ENCODE measurements around the gene UBASH3A.

DNA sequence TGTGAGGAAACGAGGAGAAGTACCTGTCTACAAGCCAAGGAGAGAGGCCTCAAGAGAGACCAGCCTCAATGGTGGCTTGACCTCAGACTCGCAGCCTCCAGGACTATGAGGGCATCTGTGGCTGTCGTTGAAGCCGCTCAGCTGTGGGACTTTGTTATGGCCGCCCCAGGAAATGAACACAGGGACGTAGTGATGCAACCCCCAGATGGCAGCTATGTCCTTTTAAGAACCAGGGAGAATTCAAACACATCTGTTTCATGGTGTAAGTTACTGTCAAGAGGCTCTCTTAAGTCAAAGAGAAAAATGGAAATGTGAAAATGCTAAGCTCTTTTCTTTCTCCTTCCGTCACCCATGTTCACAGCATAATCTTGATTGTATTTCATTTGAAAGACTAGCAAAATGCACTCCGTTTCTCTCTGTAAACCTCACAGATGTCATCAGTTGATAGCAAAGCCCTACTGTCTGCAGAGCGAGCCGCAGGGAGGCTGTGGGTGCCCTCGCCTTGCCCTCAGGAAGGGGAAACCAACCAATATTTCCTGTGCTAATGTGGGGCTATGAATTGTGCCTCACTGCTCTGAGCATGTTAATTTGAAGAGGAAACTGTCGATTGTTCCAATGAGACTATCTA is 21.3 kb downstream of the UBASH3A start:
- no peak for TF ChIP-seq CTCF (conservative IDR thresholded peaks at IDR 0.05 in 1 of 2, IDR thresholded peaks at IDR 0.05 in 1 of 2; ENCODE audit: low read depth in 1 of 2, low read length in 2 of 2)
- TF ChIP-seq EZH2 (IDR thresholded peaks at IDR 0.05; ENCODE audit: low read length, missing control alignments) = no peak
